AG10803 (cell line): ENCODE data around the gene C3orf20.

Source experiments
- DNase-seq: peaks from one replicate; pipeline ENCODE4 v3.0.0; 2010; ENCODE audit warnings: low read depth
- H3K4me3 ChIP-seq: 2 replicates; pipeline ENCODE4 v1.5.1; 2011; ENCODE audit warnings: mild to moderate bottlenecking, low read length, control low read depth
- CTCF ChIP-seq: conservative IDR thresholded peaks from 2 replicates; pipeline ENCODE4 v1.5.1; 2011; ENCODE audit warnings: mild to moderate bottlenecking, low read length, control low read depth, inconsistent platforms

C3orf20 gene

GRCh38 chr3:14699643-14700042 lies 24.7 kb downstream of the C3orf20 start:
- no peak for DNase-seq
- H3K4me3 ChIP-seq, result no peak overlapping the region
- TF ChIP-seq CTCF, result no peak

DNA sequence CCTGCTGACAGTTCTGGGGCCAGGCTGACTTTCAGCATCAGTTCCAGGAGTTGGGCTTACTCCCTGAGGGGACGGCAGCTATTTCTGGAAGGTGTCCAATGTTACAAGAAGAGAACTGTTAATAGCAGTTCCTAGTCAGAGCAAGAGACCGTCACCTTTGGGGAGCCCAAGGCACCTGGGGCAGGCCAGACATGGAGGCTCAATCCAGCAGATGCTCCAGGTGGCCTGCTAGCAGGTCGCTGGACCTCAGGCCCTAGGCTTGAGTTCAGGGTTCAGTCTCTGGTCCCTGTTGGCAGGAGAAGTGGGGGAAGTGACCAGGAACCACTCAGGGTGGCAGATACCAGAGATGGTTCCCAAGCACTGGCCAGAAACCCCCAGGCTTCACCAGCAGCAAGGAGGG lies 25.9 kb downstream of the C3orf20 start:
- TF ChIP-seq CTCF, result no peak
- no peak for DNase-seq
- H3K4me3 ChIP-seq, result no peak overlapping the region

DNA sequence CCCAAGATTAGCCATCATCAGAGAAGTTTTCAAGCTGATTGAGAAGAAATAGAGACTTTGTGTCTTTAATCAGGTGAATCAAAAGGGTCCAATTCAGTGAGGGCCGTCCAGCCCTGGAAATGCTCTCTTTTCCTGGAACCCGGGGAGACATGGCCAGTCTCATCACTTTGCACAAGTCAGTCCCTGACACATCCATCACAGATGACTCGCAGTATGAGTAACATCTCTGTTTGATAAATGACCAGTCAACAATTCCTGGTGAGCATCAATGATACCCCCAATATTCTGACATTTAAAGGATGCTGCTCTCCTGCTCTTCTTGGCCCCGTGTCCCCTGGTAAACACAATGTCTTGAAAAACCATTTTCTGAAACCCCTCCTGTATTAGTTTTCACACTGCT lies 26.7 kb downstream of the C3orf20 start:
- TF ChIP-seq CTCF, result no peak
- no peak for DNase-seq
- no peak overlapping the region for H3K4me3 ChIP-seq

DNA sequence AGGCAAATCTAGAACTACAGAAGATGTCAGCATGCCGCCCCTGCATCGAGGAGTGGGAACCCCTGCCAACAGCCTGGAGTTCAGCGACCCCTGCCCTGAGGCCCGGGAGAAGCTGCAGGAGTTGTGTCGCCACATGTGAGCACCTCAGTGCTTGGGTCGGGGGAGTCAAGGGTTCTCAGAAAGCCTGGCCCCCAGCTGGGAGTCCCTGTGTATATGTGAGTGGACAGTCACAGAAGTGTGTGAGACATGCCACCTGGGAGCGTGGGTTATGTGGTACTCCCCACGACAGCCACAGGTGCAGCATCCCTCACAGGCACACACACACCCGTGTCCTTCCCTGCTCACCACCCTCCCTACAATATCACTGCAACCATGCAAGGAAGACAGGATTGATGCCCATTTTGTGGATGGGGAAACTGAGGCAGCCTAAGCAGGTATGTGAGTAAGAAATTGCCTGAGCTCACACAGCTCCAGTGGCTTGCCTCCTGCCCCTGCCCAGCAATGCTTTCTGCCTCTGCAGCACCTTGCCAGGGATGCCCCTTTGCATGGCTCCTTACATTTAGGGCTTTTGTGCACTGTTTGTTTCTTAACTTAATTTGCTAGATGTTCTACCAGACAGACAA lies 28.3 kb downstream of the C3orf20 start:
- DNase-seq, result no peak
- H3K4me3 ChIP-seq, result no peak overlapping the region
- TF ChIP-seq CTCF, result no peak

GRCh38 chr3:14703791-14704190 lies 28.9 kb downstream of the C3orf20 start:
- DNase-seq, result no peak

DNA sequence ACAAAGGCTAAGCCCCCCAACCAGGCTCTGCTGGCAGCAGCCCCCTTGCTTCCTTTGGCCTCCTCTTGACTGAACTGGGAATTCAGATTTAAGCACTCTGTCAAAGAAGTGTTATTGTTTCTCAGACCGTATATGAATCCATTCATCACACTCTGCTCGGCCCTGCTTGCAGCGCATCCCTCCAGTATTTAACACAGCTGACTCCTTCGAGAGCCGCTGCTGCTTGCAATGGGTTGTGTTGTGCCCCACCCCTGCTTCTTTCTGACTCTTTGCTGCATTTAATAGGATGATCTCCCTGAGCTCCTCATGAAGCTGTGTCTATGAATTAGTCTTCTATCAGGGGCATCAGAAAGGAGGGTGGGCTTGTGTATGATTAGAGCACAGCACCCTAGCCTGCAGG lies 31.2 kb downstream of the C3orf20 start:
- no peak for TF ChIP-seq CTCF
- H3K4me3 ChIP-seq, result no peak overlapping the region
- no peak for DNase-seq

More at GRCh38 chr3:14703791-14704190, 28.9 kb downstream of the C3orf20 start:
- H3K4me3 ChIP-seq, result no peak overlapping the region
- TF ChIP-seq CTCF, result no peak

GRCh38 chr3:14716591-14716990 lies 41.6 kb downstream of the C3orf20 start:
- DNase-seq, result peak; percentile 67
- H3K4me3 ChIP-seq, result no peak overlapping the region
- TF ChIP-seq CTCF, result no peak
